ENCODE measurements around the gene DEGS1. TPM values are rescaled to one million over a fixed set of nuclear protein-coding genes. Genes with fewer than 3 reads are reported as not detected.

The DEGS1 gene
- total RNA-seq, 1 experiment from 2014 or later, result 20.0 TPM

GRCh38 chr1:224160171-224160682 lies 22.8 kb upstream of the DEGS1 start:
- H3F3A ChIP-seq (ENCODE audit: insufficient read depth, low read depth), result peaks cover 18% of the 10 kb centered on the region
- no peak overlapping the region for H2AFZ ChIP-seq
- no peaks in the 10 kb centered on the region for H3K9me3 ChIP-seq (ENCODE audit: insufficient read depth, low read depth)
- no peaks in the 10 kb centered on the region for H3K9me2 ChIP-seq (ENCODE audit: insufficient read depth)
- H3K27ac ChIP-seq, result no peak overlapping the region
- intact Hi-C loops (cut with micrococcal nuclease; ENCODE audit: unreplicated experiment), result no loop called here
- H3K79me2 ChIP-seq (ENCODE audit: low read depth), result no peaks in the 10 kb centered on the region
- no peaks in the 10 kb centered on the region for H3K27me3 ChIP-seq (ENCODE audit: insufficient read depth, low read depth)
- no peak overlapping the region for H3K4me2 ChIP-seq
- ChIA-PET POLR2A (ENCODE audit: unreplicated experiment) (no interaction called here), CTCF (no interaction called here)
- no TSS peak for BruUV-seq (replicated peaks)
- TF ChIP-seq CTCF (conservative IDR thresholded peaks at IDR 0.05), result no peak
- H3K4me1 ChIP-seq (replicated peaks; ENCODE audit: insufficient read depth), result no peaks in the 10 kb centered on the region
- H3K36me3 ChIP-seq (ENCODE audit: low read depth), result peaks cover 22% of the 10 kb centered on the region
- DNase-seq, result no peak
- H3K4me3 ChIP-seq, result no peak overlapping the region
- no peaks in the 10 kb centered on the region; the same call in 1 of the 2 replicates for H4K20me1 ChIP-seq (ENCODE audit: insufficient read depth)

- Histone ChIP-seq H3K4me1 (replicated peaks; ENCODE audit: insufficient read depth) (no peaks in the 10 kb centered on the region), H4K20me1 (ENCODE audit: insufficient read depth) (no peaks in the 10 kb centered on the region), H3K27ac (no peak overlapping the region), H2AFZ (no peak overlapping the region), H3F3A (ENCODE audit: insufficient read depth, low read depth) (peaks cover 18% of the 10 kb centered on the region), H3K4me3 (no peak overlapping the region), H3K79me2 (ENCODE audit: low read depth) (no peaks in the 10 kb centered on the region), H3K9me3 (ENCODE audit: insufficient read depth, low read depth) (no peaks in the 10 kb centered on the region), H3K27me3 (ENCODE audit: insufficient read depth, low read depth) (no peaks in the 10 kb centered on the region), H3K9me2 (ENCODE audit: insufficient read depth) (no peaks in the 10 kb centered on the region), H3K36me3 (ENCODE audit: low read depth) (peaks cover 9% of the 10 kb centered on the region; the same call in 1 of the 2 replicates), H3K4me2 (no peak overlapping the region)
- no TSS peak for BruUV-seq (replicated peaks)
- intact Hi-C loops (cut with micrococcal nuclease; ENCODE audit: unreplicated experiment), result no loop called here
- ChIA-PET CTCF (no interaction called here), POLR2A (ENCODE audit: unreplicated experiment) (interaction anchor here (0.6 kb wide), 1 partner anchor 38 kb away, joined by 11 read pairs; no protein-coding TSS in a partner anchor)
- TF ChIP-seq EZH2 (IDR thresholded peaks at IDR 0.05; ENCODE audit: low read depth), result no peak
- no peak for TF ChIP-seq CTCF (conservative IDR thresholded peaks at IDR 0.05)
- DNase-seq, result no peak
Observed at GRCh38 chr1:224162768-224163167, 20.3 kb upstream of the DEGS1 start.

- Histone ChIP-seq H3K79me2 (ENCODE audit: low read depth) (no peaks in the 10 kb centered on the region), H3F3A (ENCODE audit: insufficient read depth, low read depth) (peaks cover 18% of the 10 kb centered on the region), H3K36me3 (ENCODE audit: low read depth) (peaks cover 5% of the 10 kb centered on the region; the same call in 1 of the 2 replicates), H3K9me2 (ENCODE audit: insufficient read depth) (no peaks in the 10 kb centered on the region), H3K4me2 (no peak overlapping the region), H3K4me1 (replicated peaks; ENCODE audit: insufficient read depth) (no peaks in the 10 kb centered on the region), H3K4me3 (no peak overlapping the region), H3K9me3 (ENCODE audit: insufficient read depth, low read depth) (no peaks in the 10 kb centered on the region), H2AFZ (no peak overlapping the region), H3K27me3 (ENCODE audit: insufficient read depth, low read depth) (no peaks in the 10 kb centered on the region), H3K27ac (no peak overlapping the region), H4K20me1 (ENCODE audit: insufficient read depth) (no peaks in the 10 kb centered on the region)
- intact Hi-C loops (cut with micrococcal nuclease; ENCODE audit: unreplicated experiment), result no loop called here
- no peak for DNase-seq
- ChIA-PET CTCF (no interaction called here), POLR2A (ENCODE audit: unreplicated experiment) (interaction anchor here (0.6 kb wide), 1 partner anchor 38 kb away, joined by 11 read pairs; no protein-coding TSS in a partner anchor)
- no TSS peak for BruUV-seq (replicated peaks)
- TF ChIP-seq CTCF (conservative IDR thresholded peaks at IDR 0.05) (no peak), EZH2 (IDR thresholded peaks at IDR 0.05; ENCODE audit: low read depth) (no peak)
Observed at GRCh38 chr1:224163311-224163710, 19.7 kb upstream of the DEGS1 start.
